Coronary artery (tissue), 2 donors: ENCODE results near the gene MEN1.
A peak's percentile ranks its signal among the peaks of the same experiment; 100 is the strongest.

Experiments
- DNase-seq: peaks from one replicate; pipeline ENCODE4 v3.0.0-alpha.2; 2017; ENCODE audit warnings: low spot score
- H3K27ac ChIP-seq, 2 donors: fragments of 200-600 bp; sonication (generic); one replicate each; pipeline ENCODE4 v1.5.1; 2016 to 2019
- H3K4me3 ChIP-seq: fragments of 200-600 bp; sonication (generic); 2 replicates; pipeline ENCODE4 v1.5.1; 2016; ENCODE audit warnings: mild to moderate bottlenecking, moderate library complexity
- CTCF ChIP-seq: fragments of 200-600 bp; sonication (generic); IDR thresholded peaks from one replicate; pipeline ENCODE4 v1.5.1; 2019; ENCODE audit warnings: antibody characterized with exemption

The MEN1 gene

GRCh38 chr11:64774144-64774543 is 36.2 kb downstream of the MEN1 start:
- Histone ChIP-seq H3K27ac (no peak overlapping the region), H3K4me3 (no peak overlapping the region)
- TF ChIP-seq CTCF: no peak
- DNase-seq: no peak

DNA sequence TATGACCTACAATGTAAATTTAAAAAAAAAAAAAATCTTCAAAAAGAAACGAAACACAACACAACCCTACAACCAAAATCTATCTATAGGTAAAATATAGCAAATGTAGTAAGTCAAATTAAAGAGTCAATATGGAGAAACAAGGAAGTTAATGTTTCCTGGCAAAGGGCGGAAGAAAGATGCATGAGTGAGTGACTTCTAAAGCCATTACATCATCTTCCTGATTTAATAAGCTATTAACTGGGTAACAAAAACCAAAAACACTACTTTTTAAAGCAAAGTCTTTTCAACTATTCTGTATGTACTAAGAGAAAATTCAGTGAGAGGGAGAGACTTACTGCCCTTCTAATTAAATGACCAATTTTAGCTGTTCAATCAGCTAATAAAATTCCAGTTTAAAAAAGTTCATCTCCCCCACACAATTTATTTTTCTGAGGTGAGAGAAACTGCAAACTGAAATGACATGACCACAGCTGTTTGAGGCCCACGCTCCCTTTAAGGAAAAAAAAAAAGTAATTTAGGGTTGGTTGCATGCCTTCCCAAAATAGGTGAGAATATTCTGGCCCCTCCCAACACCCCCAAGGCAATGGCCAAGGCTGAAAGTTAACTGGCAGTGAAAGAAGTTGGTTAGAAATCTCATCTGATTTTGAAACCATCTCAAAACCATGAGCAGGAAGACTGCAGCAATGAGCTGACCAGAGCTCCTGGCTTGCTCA is 37.9 kb downstream of the MEN1 start:
- Histone ChIP-seq H3K27ac (peak overlapping the region in 1 of 2 donors; percentile 32), H3K4me3 (no peak overlapping the region)
- DNase-seq: no peak
- TF ChIP-seq CTCF: no peak

- no peak for DNase-seq
- no peak overlapping the region for H3K4me3 ChIP-seq
- TF ChIP-seq CTCF: no peak
- no peak overlapping the region for H3K27ac ChIP-seq
Measured at GRCh38 chr11:64771861-64772260, 38.5 kb downstream of the MEN1 start.

- no peak for DNase-seq
- H3K27ac ChIP-seq: no peak overlapping the region
- TF ChIP-seq CTCF: no peak
- no peak overlapping the region for H3K4me3 ChIP-seq
Measured at GRCh38 chr11:64770120-64770519, 40.2 kb downstream of the MEN1 start.

- TF ChIP-seq CTCF: no peak
- DNase-seq: no peak
- no peak overlapping the region for H3K4me3 ChIP-seq
- H3K27ac ChIP-seq: no peak overlapping the region
Measured at GRCh38 chr11:64769283-64769682, 41.1 kb downstream of the MEN1 start.

GRCh38 chr11:64768300-64768694 is 42.1 kb downstream of the MEN1 start:
- no peak for DNase-seq
- H3K27ac ChIP-seq: peak overlapping the region in 1 of 2 donors; percentile 74
- H3K4me3 ChIP-seq: no peak overlapping the region
- no peak for TF ChIP-seq CTCF
